ENCODE results near the gene RGL1. TPM values are rescaled to one million over a fixed set of nuclear protein-coding genes. Genes with fewer than 3 reads are reported as not detected.
"Not testable (repeated sequence)": the region's sequence is repeated elsewhere in the genome, so short reads cannot be mapped to it uniquely, and the experiment has no call there.

The RGL1 gene
- total RNA-seq, 1 donor from 2014 or later, result 5.9 TPM

- H3K36me3 Mint-ChIP-seq (ENCODE audit: insufficient read depth), result peaks cover 9% of the 10 kb centered on the region
- TF ChIP-seq, protein P1, sequence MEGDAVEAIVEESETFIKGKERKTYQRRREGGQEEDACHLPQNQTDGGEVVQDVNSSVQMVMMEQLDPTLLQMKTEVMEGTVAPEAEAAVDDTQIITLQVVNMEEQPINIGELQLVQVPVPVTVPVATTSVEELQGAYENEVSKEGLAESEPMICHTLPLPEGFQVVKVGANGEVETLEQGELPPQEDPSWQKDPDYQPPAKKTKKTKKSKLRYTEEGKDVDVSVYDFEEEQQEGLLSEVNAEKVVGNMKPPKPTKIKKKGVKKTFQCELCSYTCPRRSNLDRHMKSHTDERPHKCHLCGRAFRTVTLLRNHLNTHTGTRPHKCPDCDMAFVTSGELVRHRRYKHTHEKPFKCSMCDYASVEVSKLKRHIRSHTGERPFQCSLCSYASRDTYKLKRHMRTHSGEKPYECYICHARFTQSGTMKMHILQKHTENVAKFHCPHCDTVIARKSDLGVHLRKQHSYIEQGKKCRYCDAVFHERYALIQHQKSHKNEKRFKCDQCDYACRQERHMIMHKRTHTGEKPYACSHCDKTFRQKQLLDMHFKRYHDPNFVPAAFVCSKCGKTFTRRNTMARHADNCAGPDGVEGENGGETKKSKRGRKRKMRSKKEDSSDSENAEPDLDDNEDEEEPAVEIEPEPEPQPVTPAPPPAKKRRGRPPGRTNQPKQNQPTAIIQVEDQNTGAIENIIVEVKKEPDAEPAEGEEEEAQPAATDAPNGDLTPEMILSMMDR (IDR thresholded peaks at IDR 0.05; ENCODE audit: unreplicated experiment), result no peak
- no peak for DNase-seq (ENCODE audit: low spot score, unreplicated experiment)
- peaks cover 1% of the 10 kb centered on the region for H3K4me1 Mint-ChIP-seq (ENCODE audit: low read depth)
- no peak overlapping the region for H3K4me3 Mint-ChIP-seq (ENCODE audit: low read depth)
- H3K9me3 Mint-ChIP-seq (ENCODE audit: low read depth), result peaks cover 27% of the 10 kb centered on the region
- no peak overlapping the region for H3K27ac Mint-ChIP-seq
- H3K27me3 Mint-ChIP-seq, result no peaks in the 10 kb centered on the region
Measured at GRCh38 chr1:183761871-183762270, 43.0 kb upstream of the RGL1 start.

DNA sequence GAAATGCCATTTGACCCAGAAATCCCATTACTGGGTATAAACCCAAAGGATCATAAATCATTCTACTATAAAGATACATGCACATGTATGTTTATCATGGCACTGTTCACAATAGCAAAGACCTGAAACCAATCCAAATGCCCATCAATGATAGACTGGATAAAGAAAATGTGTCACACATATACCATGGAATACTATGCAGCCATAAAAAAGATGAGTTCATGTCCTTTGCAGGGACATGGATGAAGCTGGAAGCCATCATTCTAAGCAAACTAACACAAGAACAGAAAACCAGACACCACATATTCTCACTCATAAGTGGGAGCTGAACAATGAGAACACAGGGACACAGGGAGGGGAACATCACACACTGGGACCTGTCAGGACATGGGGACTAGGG, 42.1 kb upstream of the RGL1 start:
- not testable (repeated sequence) for H3K27ac Mint-ChIP-seq; H3K36me3 Mint-ChIP-seq (ENCODE audit: insufficient read depth); H3K4me1 Mint-ChIP-seq (ENCODE audit: low read depth); DNase-seq (ENCODE audit: low spot score, unreplicated experiment); H3K4me3 Mint-ChIP-seq (ENCODE audit: low read depth); H3K27me3 Mint-ChIP-seq
- peaks cover 27% of the 10 kb centered on the region for H3K9me3 Mint-ChIP-seq (ENCODE audit: low read depth)

DNA sequence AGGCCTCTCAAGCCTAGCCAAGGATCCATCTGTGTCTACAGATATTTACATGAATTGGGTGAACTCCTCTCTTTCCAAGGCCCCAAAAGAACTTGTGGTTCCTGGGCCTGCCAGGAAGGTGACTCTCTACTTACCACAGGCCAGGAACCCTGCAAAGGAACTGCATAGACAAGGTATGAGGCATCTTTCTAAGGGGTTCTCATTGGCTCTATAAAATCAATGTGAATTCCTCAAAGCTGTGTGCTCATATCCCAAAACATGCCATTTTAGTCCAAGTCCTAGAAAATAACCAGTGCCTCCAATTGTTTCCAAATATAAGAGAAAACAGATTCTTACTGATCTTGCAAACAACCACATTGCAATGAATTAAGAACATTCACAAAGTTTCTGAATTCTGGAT, 39.9 kb upstream of the RGL1 start:
- no peak for DNase-seq (ENCODE audit: low spot score, unreplicated experiment)
- TF ChIP-seq, protein P1 (IDR thresholded peaks at IDR 0.05; ENCODE audit: unreplicated experiment), result no peak
- H3K4me1 Mint-ChIP-seq (ENCODE audit: low read depth), result no peaks in the 10 kb centered on the region
- no peaks in the 10 kb centered on the region for H3K27me3 Mint-ChIP-seq
- H3K4me3 Mint-ChIP-seq (ENCODE audit: low read depth), result no peak overlapping the region
- peaks cover 9% of the 10 kb centered on the region for H3K36me3 Mint-ChIP-seq (ENCODE audit: insufficient read depth)
- H3K27ac Mint-ChIP-seq, result no peak overlapping the region
- peaks cover 28% of the 10 kb centered on the region for H3K9me3 Mint-ChIP-seq (ENCODE audit: low read depth)

DNA sequence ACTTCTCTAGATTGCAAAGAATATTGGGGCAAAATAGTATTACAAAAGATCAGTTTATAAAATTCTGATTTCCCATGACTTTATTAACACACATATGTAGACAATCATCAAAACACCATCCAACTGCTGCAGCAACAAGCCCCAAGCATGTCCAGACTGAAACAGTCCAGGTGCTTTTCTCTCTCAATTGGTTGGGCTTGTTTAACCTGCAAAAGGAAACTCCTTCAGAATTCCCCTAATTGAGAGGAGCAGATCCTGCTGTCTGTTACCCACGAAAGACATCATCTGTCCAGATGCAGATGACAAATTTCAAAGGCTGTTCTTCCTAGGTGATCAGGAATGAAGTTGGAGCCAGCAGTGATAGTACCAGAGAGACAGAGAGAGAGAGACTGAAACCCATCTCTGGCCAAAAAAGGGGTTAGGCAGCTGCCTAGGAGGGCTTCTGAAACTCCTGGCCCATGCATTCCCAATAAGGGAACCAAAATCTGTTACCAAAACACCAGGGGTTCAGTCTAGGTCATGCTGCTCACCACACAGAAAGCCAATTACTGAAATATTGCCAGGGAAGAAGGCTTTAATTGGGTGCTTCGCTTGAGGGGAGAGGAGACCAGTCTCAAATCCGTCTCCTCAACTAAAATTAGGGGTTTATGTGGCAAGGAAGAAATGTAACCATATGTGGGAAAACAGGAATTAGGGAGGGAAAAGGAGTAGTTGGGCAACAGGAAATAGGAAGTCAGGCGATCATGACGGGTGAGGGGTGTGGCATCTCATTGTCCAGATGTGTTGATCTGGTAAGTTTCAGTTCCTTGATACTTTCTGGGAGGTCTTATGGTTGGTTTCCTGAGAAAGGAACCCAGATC, 34.7 kb upstream of the RGL1 start:
- peaks cover 29% of the 10 kb centered on the region for H3K9me3 Mint-ChIP-seq (ENCODE audit: low read depth)
- H3K27me3 Mint-ChIP-seq, result no peaks in the 10 kb centered on the region
- TF ChIP-seq, protein P1 (IDR thresholded peaks at IDR 0.05; ENCODE audit: unreplicated experiment), result no peak
- no peak overlapping the region for H3K27ac Mint-ChIP-seq
- DNase-seq (ENCODE audit: low spot score, unreplicated experiment), result no peak
- H3K36me3 Mint-ChIP-seq (ENCODE audit: insufficient read depth), result peaks cover 19% of the 10 kb centered on the region
- no peak overlapping the region for H3K4me3 Mint-ChIP-seq (ENCODE audit: low read depth)
- H3K4me1 Mint-ChIP-seq (ENCODE audit: low read depth), result no peaks in the 10 kb centered on the region

DNA sequence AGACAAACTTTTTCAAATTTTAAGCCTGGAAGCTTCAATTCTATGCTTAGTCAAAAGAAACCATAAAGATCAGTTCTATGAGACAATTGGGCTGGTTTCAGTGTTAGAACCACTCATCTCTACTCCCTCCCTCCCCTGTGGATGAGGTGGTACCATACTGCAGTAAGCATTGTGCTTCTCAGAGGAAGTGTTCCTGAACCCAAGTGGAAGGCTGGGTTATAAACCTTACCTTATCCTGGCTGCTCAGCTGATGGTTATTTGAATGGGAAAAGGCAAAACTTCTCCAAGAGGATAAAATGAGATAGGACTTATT, 34.1 kb upstream of the RGL1 start:
- H3K4me3 Mint-ChIP-seq (ENCODE audit: low read depth), result no peak overlapping the region
- peaks cover 19% of the 10 kb centered on the region for H3K36me3 Mint-ChIP-seq (ENCODE audit: insufficient read depth)

More for the DNA sequence above, 34.1 kb upstream of the RGL1 start:
- no peak for DNase-seq (ENCODE audit: low spot score, unreplicated experiment)
- TF ChIP-seq, protein P1 (IDR thresholded peaks at IDR 0.05; ENCODE audit: unreplicated experiment), result no peak
- H3K9me3 Mint-ChIP-seq (ENCODE audit: low read depth), result peaks cover 29% of the 10 kb centered on the region
- H3K27ac Mint-ChIP-seq, result no peak overlapping the region
- H3K27me3 Mint-ChIP-seq, result no peaks in the 10 kb centered on the region
- H3K4me1 Mint-ChIP-seq (ENCODE audit: low read depth), result no peaks in the 10 kb centered on the region
